Measurements from ENCODE around the gene TANC1.
A peak's percentile ranks its signal among the peaks of the same experiment; 100 is the strongest.
"Not testable (repeated sequence)": the region's sequence is repeated elsewhere in the genome, so short reads cannot be mapped to it uniquely, and the experiment has no call there.

TANC1 gene

DNA sequence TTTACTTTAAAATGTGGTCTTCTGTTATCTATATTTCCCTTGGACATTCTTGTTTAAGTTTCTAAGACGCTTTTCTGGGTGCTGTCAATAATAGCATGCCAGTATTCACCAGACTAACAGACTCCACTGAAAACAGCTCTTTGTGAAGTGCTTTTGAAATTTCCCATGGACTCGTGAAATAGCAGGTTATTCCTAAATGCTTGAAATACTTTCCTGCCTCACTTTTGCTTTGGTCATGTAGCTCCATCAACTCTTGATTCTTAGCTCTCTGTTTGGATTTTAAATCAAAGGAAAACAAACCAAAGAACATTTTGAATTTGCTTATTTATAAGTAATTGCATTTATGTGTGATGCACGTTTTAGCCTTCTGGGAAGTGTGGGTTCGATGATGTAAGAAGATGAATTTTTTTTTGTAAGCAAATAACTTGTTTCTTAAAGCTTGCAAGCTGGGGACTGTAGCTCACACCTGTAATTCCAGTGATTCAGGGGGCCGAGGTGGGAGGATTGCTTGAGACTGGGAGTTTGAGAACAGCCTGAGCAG, 170.3 kb downstream of the TANC1 start:
- no peak overlapping the region for H3K4me3 ChIP-seq (ENCODE audit: low read depth, low read length)
- in situ Hi-C loops (cut with HindIII; ENCODE audit: low sequenced_read_pairs) = no loop called here
- no peak for DNase-seq (ENCODE audit: low read depth, low spot score)
- TF ChIP-seq, protein P1, sequence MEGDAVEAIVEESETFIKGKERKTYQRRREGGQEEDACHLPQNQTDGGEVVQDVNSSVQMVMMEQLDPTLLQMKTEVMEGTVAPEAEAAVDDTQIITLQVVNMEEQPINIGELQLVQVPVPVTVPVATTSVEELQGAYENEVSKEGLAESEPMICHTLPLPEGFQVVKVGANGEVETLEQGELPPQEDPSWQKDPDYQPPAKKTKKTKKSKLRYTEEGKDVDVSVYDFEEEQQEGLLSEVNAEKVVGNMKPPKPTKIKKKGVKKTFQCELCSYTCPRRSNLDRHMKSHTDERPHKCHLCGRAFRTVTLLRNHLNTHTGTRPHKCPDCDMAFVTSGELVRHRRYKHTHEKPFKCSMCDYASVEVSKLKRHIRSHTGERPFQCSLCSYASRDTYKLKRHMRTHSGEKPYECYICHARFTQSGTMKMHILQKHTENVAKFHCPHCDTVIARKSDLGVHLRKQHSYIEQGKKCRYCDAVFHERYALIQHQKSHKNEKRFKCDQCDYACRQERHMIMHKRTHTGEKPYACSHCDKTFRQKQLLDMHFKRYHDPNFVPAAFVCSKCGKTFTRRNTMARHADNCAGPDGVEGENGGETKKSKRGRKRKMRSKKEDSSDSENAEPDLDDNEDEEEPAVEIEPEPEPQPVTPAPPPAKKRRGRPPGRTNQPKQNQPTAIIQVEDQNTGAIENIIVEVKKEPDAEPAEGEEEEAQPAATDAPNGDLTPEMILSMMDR (IDR thresholded peaks at IDR 0.05; ENCODE audit: low read depth, low read length) = no peak

DNA sequence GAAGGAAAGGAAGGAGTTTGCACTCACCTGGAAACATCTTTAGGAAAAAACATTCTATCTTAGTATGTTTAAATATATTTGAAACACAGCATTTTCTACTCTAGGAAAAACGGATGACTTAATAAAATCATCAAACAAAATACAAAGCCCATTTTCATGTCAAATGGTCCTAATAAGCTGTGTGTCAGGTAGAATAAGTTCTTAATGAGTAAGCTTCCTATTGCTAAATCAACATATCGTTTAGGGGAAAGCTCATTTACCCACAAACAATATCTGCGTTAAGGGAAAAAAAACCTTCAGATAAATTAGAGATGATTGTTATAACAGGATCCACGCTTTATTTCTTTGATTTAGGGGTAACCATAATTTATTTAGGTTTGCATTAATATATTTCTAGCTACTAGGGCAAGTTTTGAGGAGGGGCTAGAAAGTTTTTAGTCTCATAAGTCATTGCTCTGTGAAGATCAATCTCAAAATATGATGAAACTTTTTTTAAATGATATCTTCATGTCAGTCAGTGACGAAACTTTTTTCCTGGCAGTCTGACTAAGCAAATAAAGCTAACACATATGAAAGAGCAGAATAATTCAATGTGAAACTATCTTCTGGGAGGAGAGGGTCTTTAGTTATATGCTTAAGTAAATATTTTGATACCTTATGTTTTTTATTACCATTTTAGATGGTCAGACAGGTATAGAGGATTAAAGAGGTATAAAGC, 170.9 kb downstream of the TANC1 start:
- in situ Hi-C loops (cut with HindIII; ENCODE audit: low sequenced_read_pairs) = no loop called here
- no peak overlapping the region for H3K4me3 ChIP-seq (ENCODE audit: low read depth, low read length)
- TF ChIP-seq, protein P1 (IDR thresholded peaks at IDR 0.05; ENCODE audit: low read depth, low read length) = no peak
- DNase-seq (ENCODE audit: low read depth, low spot score) = no peak

DNA sequence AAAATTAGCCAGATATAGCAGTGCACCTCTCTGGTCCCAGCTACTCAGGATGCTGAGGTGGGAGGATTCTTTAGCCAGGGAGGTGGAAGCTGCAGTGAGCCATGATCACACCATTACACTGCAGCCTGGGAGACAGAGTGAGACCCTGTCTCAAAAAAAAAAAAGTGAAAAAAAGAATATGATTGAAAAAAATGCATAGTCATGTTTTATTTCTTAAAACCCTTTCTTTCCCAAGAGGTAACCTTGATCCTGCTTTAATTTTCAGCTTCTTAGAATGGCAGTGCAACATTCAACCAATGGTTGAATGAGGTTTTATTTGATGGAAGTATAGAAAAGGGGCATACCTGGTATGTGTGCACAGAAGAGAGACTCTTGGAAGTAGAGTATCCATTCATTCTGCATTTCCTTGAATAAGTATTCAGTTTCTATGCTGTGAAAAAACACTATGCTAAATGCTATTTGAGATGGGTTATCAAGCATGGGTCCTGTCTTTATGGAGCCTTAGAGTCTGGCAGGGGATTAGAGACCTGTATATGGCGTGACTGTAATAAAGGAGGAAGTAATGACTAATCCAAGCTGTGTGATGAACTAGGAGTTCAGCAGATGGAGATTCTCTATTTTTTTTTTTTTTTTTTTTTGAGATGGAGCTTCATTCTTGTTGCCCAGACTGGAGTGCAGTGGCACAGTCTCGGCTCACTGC, 171.8 kb downstream of the TANC1 start:
- peak; percentile 73 for DNase-seq (ENCODE audit: low read depth, low spot score)
- no peak overlapping the region for H3K4me3 ChIP-seq (ENCODE audit: low read depth, low read length)
- TF ChIP-seq, protein P1 (IDR thresholded peaks at IDR 0.05; ENCODE audit: low read depth, low read length) = no peak
- in situ Hi-C loops (cut with HindIII; ENCODE audit: low sequenced_read_pairs) = no loop called here

DNA sequence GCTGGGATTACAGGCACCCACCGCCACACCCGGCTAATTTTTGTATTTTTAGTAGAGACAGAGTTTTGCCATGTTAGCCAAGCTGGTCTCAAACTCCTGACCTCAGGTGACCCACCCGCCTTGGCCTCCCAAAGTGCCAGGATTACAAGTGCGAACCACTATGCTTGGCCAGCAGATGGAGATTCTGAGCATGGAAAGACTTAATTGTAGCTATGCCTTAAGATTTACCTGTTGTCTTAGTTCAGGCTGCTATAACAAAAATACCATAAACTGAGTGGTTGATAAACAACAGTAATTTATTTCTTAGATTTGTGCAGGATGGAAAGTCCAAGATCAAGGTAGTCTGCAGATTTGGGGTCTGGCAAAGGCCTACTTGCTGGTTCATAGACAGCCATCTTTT, 172.4 kb downstream of the TANC1 start:
- H3K4me3 ChIP-seq (ENCODE audit: low read depth, low read length); DNase-seq (ENCODE audit: low read depth, low spot score); in situ Hi-C loops (cut with HindIII; ENCODE audit: low sequenced_read_pairs): not testable (repeated sequence)

DNA sequence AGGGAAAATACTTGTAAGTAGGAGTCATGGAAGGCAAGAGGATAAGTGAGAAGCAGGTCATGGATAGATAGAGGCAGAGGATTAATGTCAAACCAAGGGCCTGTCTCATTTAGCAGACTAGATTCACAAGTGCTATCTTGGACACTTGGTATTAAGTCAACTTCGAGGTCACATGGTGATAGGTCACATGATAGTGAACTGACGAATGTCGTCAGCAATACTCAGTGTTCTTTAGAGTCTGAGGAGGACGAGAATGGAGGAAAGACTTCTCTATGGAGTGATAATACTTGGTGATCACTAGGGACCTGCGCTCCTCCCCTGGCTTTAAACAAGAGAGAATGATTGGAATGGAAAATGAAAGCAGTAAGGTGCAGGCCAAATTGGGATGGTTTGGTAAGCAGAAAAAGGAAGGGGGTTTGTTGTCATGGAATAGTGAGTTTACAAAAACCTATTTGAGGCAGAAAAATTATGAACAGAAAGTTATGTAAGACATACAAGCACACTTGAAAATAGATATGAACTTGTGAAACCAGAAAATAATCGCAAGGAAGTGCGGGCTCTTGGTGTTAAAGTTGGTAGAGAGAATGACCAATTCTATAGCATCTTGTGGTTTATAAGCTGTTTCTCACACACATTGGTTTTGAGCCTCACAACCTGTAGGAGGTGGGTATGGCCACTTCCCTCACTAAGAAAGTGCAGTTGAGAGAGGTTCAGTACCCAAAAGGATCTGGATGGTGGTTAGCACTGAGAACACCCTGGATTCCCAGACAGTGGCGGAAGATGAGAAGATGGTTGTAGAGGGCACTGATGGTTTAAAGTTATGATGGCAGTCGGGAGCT, 176.6 kb downstream of the TANC1 start:
- in situ Hi-C loops (cut with HindIII; ENCODE audit: low sequenced_read_pairs) = no loop called here
- H3K4me3 ChIP-seq (ENCODE audit: low read depth, low read length) = no peak overlapping the region
- no peak for DNase-seq (ENCODE audit: low read depth, low spot score)
- TF ChIP-seq, protein P1 (IDR thresholded peaks at IDR 0.05; ENCODE audit: low read depth, low read length) = no peak

DNA sequence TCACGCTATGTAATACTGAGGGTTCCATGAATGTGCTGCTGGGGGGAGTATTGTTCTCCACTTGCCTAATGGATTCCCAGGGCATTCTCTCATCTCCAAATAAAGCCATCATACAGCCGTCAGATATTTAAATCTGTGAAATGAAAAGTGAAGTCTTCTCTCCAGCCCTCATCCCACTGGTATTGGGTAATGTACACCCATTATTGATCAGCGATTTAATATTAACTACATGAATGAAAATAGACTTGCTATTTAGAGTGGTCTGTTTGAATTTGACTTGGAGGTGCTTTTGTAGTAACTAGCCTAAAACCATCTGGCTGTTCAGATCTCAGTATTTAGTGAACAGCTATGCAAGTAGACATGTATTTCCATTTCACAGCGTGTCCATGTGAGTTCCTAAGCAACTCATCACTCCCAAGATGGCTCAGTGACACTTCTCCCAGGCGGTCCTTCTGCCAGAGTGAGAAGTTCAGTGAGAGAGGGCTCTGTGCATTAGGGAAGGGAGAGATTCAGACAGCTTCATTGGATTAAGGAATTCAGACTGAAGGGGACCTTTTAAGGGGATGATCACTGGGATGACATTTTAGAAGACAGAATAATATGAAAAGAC, 177.4 kb downstream of the TANC1 start:
- H3K4me3 ChIP-seq (ENCODE audit: low read depth, low read length) = no peak overlapping the region
- no peak for DNase-seq (ENCODE audit: low read depth, low spot score)
- in situ Hi-C loops (cut with HindIII; ENCODE audit: low sequenced_read_pairs) = no loop called here
- TF ChIP-seq, protein P1 (IDR thresholded peaks at IDR 0.05; ENCODE audit: low read depth, low read length) = no peak
